Fibroblast of mammary gland (primary cell): ENCODE data around the gene LRRC61.

ENCODE experiments used
- DNase-seq: peaks from one replicate; pipeline ENCODE4 v3.0.0-alpha.2; 2010; ENCODE audit warnings: low read depth
- H3K4me3 ChIP-seq: 2 replicates; pipeline ENCODE4 v1.5.1; 2011; ENCODE audit warnings: low read depth, mild to moderate bottlenecking, low read length, moderate library complexity; ENCODE audit not compliant: control insufficient read depth
- CTCF ChIP-seq: conservative IDR thresholded peaks from 2 replicates; pipeline ENCODE4 v1.5.1; 2011; ENCODE audit warnings: low read depth, low read length, inconsistent platforms; ENCODE audit not compliant: control insufficient read depth, insufficient read depth

The LRRC61 gene

GRCh38 chr7:150356265-150356897 is 33.2 kb downstream of the LRRC61 start:
- peak; percentile 48 for DNase-seq
- TF ChIP-seq CTCF, result peak; percentile 82
- no peak overlapping the region for H3K4me3 ChIP-seq

- no peak overlapping the region for H3K4me3 ChIP-seq
- DNase-seq, result peak; percentile 5
- no peak for TF ChIP-seq CTCF
Measured at GRCh38 chr7:150357270-150357669, 34.1 kb downstream of the LRRC61 start.

- DNase-seq, result peak; percentile 30
- TF ChIP-seq CTCF, result no peak
- H3K4me3 ChIP-seq, result no peak overlapping the region
Measured at GRCh38 chr7:150357771-150358427, 34.7 kb downstream of the LRRC61 start.

- DNase-seq, result no peak
- no peak overlapping the region for H3K4me3 ChIP-seq
- TF ChIP-seq CTCF, result no peak
Measured at GRCh38 chr7:150358433-150358832, 35.3 kb downstream of the LRRC61 start.

GRCh38 chr7:150358988-150359621 is 36.0 kb downstream of the LRRC61 start:
- H3K4me3 ChIP-seq, result no peak overlapping the region
- TF ChIP-seq CTCF, result no peak
- no peak for DNase-seq

GRCh38 chr7:150359622-150360362 is 36.6 kb downstream of the LRRC61 start:
- DNase-seq, result no peak
- TF ChIP-seq CTCF, result no peak
- no peak overlapping the region for H3K4me3 ChIP-seq
